Natural killer cell (primary cell): Measurements from ENCODE around the gene KAZN. TPM values are rescaled to one million over a fixed set of nuclear protein-coding genes. Genes with fewer than 3 reads are reported as not detected.

Source experiments
- ATAC-seq, 3 donors: fragments of 150-1000 bp in 2 of 3; fragments of 200-7000 bp in 1 of 3; cut with Tn5 transposase; 1 replicate in 1 of 3; 2 replicates in 2 of 3; pipeline ENCODE4 v1.10.0; 2021; ENCODE audit warnings: mild to moderate bottlenecking in 2 of 3, moderate library complexity in 2 of 3
- DNase-seq, 2 donors: peaks; one replicate each; pipeline versions ENCODE4 v3.0.0 to v3.0.0-alpha.2; 2013 to 2021; ENCODE audit warnings: mixed read lengths in 1 of 2
- H3K27ac ChIP-seq: one replicate; pipeline ENCODE4 v1.5.1; 2013; ENCODE audit warnings: mild to moderate bottlenecking, low read length
- H3K27me3 ChIP-seq: one replicate; pipeline ENCODE4 v1.6.1; 2013; ENCODE audit warnings: low read length; ENCODE audit not compliant: control insufficient read depth, insufficient read depth
- H3K36me3 ChIP-seq: one replicate; pipeline ENCODE4 v1.6.1; 2013; ENCODE audit warnings: low read length; ENCODE audit not compliant: control insufficient read depth, insufficient read depth
- H3K4me1 ChIP-seq: one replicate; pipeline ENCODE4 v1.6.1; 2013; ENCODE audit warnings: low read length; ENCODE audit not compliant: control insufficient read depth, insufficient read depth
- H3K4me3 ChIP-seq: one replicate; pipeline ENCODE4 v1.5.1; 2013; ENCODE audit warnings: low read length
- H3K9me3 ChIP-seq: one replicate; pipeline ENCODE4 v1.6.1; 2013; ENCODE audit warnings: low read length; ENCODE audit not compliant: control insufficient read depth, insufficient read depth
- H3K27ac Mint-ChIP-seq, 2 donors: one replicate each; pipeline ENCODE4 v1.8.0; 2022; ENCODE audit warnings: mild to moderate bottlenecking in 2 of 2, mixed read lengths in 2 of 2, moderate library complexity in 1 of 2
- H3K27me3 Mint-ChIP-seq, 2 donors: one replicate each; pipeline ENCODE4 v1.8.0; 2022; ENCODE audit warnings: low read depth in 2 of 2, mixed read lengths in 2 of 2
- H3K36me3 Mint-ChIP-seq: one replicate; pipeline ENCODE4 v1.8.0; 2022; ENCODE audit warnings: mixed read lengths
- H3K4me1 Mint-ChIP-seq, 2 donors: one replicate each; pipeline ENCODE4 v1.8.0; 2022; ENCODE audit warnings: mixed read lengths in 2 of 2
- H3K4me3 Mint-ChIP-seq: one replicate; pipeline ENCODE4 v1.8.0; 2022; ENCODE audit warnings: mild to moderate bottlenecking, moderate library complexity, mixed read lengths
- H3K9me3 Mint-ChIP-seq, 2 donors: one replicate each; pipeline ENCODE4 v1.8.0; 2022; ENCODE audit warnings: mixed read lengths in 2 of 2
- CTCF ChIP-seq: fragments of 200-600 bp; IDR thresholded peaks from one replicate; pipeline ENCODE4 v1.8.0; 2022; ENCODE audit warnings: antibody characterized with exemption
- WGBS: methylation state at CpG from one replicate; pipeline ENCODE4 v1.1.7; 2013; ENCODE audit warnings: missing lambda C conversion rate; ENCODE audit not compliant: insufficient coverage; 5-methylcytosine and 5-hydroxymethylcytosine counted together
- intact Hi-C: fragments of 100-400 bp; cut with micrococcal nuclease; formaldehyde crosslinking; loops from one replicate; pipeline ENCODE4 v1.14.2; 2022
- total RNA-seq, 4 donors: library from RNA; stranded (reverse); fragments of 120-200 nt in 1 of 4; gene quantifications; one replicate each; pipeline versions ENCODE4 v1.2.3 to v1.2.4, GENCODE V29; 2013 to 2022

The KAZN gene
- total RNA-seq, 3 donors from 2014 or later (not counting 1 experiment from before 2014, with no cell fraction given), result 1.2 to 2.0 (median 1.7) TPM

GRCh38 chr1:14767075-14767474 lies 168.6 kb downstream of the KAZN start:
- H3K4me3 ChIP-seq, result no peak overlapping the region
- intact Hi-C loops, result no loop called here
- H3K4me1 ChIP-seq, result no peaks in the 10 kb centered on the region
- Mint-ChIP-seq H3K4me3 (no peak overlapping the region), H3K9me3 (no peaks in the 10 kb centered on the region), H3K27ac (no peak overlapping the region), H3K27me3 (peaks cover 9 to 23% of the 10 kb centered on the region in 2 donors), H3K4me1 (no peaks in the 10 kb centered on the region), H3K36me3 (no peaks in the 10 kb centered on the region)
- no peaks in the 10 kb centered on the region for H3K27me3 ChIP-seq
- no peak for TF ChIP-seq CTCF
- H3K27ac ChIP-seq, result no peak overlapping the region
- DNase-seq (no peak), ATAC-seq (no peak)
- H3K36me3 ChIP-seq, result no peaks in the 10 kb centered on the region
- 95% methylated on average over 5 of the region's 5 CpGs for WGBS
- no peaks in the 10 kb centered on the region for H3K9me3 ChIP-seq

DNA sequence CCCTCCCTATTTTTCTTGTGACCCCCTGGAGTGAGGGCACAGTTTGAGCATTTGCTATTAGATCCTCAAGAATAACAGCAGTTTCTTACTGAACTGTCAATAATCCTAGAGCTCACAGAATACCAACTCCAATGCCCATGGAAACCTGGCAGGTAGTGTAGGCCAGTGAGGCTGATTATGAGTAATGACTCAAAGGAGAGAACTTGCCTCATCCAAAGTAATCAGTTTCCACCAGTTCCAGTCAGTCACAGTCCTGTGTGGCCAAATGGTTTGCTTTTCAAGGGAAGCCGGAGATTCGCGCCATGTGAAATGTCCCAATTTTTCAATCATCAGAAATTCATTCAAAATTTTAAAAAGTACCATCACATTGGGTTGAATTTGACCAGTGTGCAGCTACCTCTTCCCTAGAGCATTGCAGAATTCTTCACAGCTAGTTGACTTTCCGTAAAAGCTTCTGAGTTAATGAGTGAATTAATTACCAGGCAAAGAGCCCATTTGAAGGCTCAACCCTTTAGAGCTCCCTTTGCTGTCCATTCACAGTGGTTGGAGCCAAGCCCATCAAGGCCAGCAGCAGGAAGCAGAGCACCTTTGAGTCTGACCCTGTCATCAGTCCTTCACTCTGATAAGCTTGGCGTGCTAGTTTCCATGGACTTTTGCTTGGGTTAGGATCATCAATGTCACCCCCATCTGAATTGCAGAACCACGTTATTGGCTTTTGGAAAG lies 170.3 kb downstream of the KAZN start:
- H3K9me3 Mint-ChIP-seq, result no peaks in the 10 kb centered on the region
- ATAC-seq, result no peak
- H3K4me1 Mint-ChIP-seq, result no peaks in the 10 kb centered on the region
- DNase-seq, result no peak
- H3K36me3 Mint-ChIP-seq, result no peaks in the 10 kb centered on the region
- Histone ChIP-seq H3K9me3 (no peaks in the 10 kb centered on the region), H3K27me3 (no peaks in the 10 kb centered on the region), H3K4me3 (no peak overlapping the region), H3K27ac (no peak overlapping the region), H3K36me3 (no peaks in the 10 kb centered on the region), H3K4me1 (no peaks in the 10 kb centered on the region)
- WGBS, result 90% methylated on average over 6 of the region's 6 CpGs
- H3K27me3 Mint-ChIP-seq, result peaks cover 8 to 22% of the 10 kb centered on the region in 2 donors
- H3K27ac Mint-ChIP-seq, result no peak overlapping the region
- no peak overlapping the region for H3K4me3 Mint-ChIP-seq
- TF ChIP-seq CTCF, result no peak
- intact Hi-C loops, result no loop called here

DNA sequence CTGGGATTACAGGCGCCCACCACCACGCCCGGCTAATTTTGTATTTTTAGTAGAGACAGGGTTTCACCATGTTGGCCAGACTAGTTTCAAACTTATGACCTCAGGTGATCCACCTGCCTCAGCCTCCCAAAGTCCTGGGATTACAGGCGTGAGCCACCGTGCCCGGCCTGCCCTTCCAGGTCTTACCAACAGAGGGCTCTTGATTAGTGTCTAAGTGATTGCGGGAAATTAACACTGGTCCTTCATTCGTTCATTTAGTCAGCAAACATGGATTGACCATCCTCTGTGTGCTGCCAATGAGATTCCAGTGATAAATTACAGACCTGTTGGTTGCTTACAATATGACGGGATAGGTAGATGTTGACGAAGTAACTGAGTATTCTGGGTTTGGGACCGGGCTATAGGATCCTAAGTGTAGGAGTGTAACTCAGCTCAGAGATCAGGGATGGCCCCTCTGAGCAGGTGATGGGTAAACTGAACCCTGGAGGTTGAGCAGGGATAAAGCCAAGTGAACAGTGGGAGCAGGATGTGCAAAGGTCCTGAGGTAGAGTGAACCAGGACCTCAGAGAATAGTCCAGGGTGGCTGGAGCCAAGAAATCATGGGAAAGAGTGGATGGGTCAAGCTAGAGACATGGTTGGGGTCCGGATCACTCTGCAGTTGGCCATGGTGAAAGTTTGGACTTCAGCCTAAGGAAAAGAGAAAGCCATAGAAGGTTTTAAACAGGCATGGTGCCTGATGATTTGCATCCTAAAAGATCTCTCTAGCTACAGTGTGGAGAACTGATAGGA lies 171.2 kb downstream of the KAZN start:
- H3K27me3 ChIP-seq, result no peaks in the 10 kb centered on the region
- no peak for DNase-seq
- no peak overlapping the region for H3K4me3 Mint-ChIP-seq
- H3K27me3 Mint-ChIP-seq, result peaks cover 6 to 18% of the 10 kb centered on the region in 2 donors
- H3K4me1 Mint-ChIP-seq, result no peaks in the 10 kb centered on the region
- no peaks in the 10 kb centered on the region for H3K9me3 Mint-ChIP-seq
- H3K36me3 ChIP-seq, result no peaks in the 10 kb centered on the region
- H3K4me3 ChIP-seq, result no peak overlapping the region
- intact Hi-C loops, result no loop called here
- no peak overlapping the region for H3K27ac Mint-ChIP-seq
- 94% methylated on average over 12 of the region's 12 CpGs for WGBS
- no peak for ATAC-seq
- no peak overlapping the region for H3K27ac ChIP-seq
- no peaks in the 10 kb centered on the region for H3K36me3 Mint-ChIP-seq
- no peaks in the 10 kb centered on the region for H3K4me1 ChIP-seq
- H3K9me3 ChIP-seq, result no peaks in the 10 kb centered on the region
- no peak for TF ChIP-seq CTCF
